ENCODE results near the gene CBFA2T2. TPM values are rescaled to one million over a fixed set of nuclear protein-coding genes. Genes with fewer than 3 reads are reported as not detected.

Gene CBFA2T2
- total RNA-seq, 1 donor from 2014 or later: 58.1 TPM

GRCh38 chr20:33650753-33651561, 161.1 kb downstream of the CBFA2T2 start:
- no peak overlapping the region for H3K4me3 Mint-ChIP-seq (ENCODE audit: low read depth)
- peaks cover 59% of the 10 kb centered on the region for H3K4me1 Mint-ChIP-seq (ENCODE audit: low read depth)
- H3K27me3 Mint-ChIP-seq: no peaks in the 10 kb centered on the region
- H3K27ac Mint-ChIP-seq: peak overlapping the region; percentile 86
- no peak for TF ChIP-seq CTCF (IDR thresholded peaks at IDR 0.05; ENCODE audit: unreplicated experiment)
- no peaks in the 10 kb centered on the region for H3K9me3 Mint-ChIP-seq (ENCODE audit: low read depth)
- DNase-seq (ENCODE audit: low spot score, unreplicated experiment): no peak
- peaks cover 5% of the 10 kb centered on the region for H3K36me3 Mint-ChIP-seq (ENCODE audit: insufficient read depth)

DNA sequence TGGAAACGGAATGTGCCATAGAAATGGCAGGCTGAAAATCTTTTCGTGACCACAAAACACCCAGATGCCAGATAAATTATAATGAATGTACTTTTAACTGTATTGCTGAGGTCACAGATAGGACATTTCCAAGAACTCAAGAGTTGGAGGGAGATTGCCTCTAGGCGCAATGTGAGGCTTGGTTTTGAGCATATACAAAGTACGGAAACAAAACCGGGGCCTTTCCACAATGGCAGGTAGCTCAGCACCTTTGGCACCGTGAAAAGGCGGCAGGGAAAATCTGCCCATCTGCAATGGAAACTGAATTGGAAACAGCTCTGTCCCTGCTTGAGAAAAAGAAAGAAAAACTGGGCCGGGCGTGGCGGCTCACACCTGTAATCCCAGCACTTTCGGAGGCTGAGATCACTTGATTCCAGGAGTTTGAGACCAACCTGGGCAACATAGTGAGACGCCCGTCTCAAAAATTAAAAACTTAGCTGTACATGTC, 161.7 kb downstream of the CBFA2T2 start:
- Mint-ChIP-seq H3K36me3 (ENCODE audit: insufficient read depth) (peaks cover 3% of the 10 kb centered on the region), H3K27me3 (no peaks in the 10 kb centered on the region), H3K9me3 (ENCODE audit: low read depth) (no peaks in the 10 kb centered on the region), H3K4me3 (ENCODE audit: low read depth) (no peak overlapping the region), H3K27ac (peak overlapping the region; percentile 86), H3K4me1 (ENCODE audit: low read depth) (peaks cover 59% of the 10 kb centered on the region)
- TF ChIP-seq CTCF (IDR thresholded peaks at IDR 0.05; ENCODE audit: unreplicated experiment): no peak
- DNase-seq (ENCODE audit: low spot score, unreplicated experiment): no peak

DNA sequence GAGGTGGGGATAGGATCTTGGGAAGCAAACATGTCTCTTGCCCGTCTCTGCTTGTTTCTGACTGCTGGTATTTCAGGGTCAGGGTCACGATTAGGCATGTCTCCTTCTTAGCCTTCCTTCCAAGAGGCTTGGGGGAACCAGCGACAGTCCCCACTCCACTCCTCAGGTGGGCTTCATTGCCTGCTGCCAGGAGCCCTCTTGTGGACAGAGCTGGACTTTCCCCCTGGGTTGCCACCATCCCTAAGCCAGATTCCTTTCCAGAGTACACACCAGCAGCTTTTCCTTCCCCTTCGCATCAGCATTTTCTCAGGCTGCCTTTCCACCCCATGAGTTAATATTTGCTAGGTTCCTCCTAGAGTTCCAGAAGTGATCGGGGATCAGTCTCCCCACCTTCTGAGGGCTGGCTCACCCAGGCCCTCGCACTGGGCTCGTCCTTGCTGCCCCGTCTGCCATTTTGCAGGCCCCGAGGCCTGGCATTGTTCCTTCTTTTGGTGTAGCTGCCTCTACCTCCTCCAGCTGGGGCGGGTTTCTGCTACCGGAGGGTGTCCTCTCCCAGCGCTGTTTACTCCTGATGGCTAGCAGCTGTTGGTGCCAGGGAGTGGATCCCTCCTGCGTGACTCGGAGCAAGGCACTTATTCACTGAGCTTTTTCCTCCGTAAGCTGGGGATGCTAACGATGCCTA, 163.5 kb downstream of the CBFA2T2 start:
- Mint-ChIP-seq H3K36me3 (ENCODE audit: insufficient read depth) (no peaks in the 10 kb centered on the region), H3K27me3 (no peaks in the 10 kb centered on the region), H3K4me1 (ENCODE audit: low read depth) (peaks cover 59% of the 10 kb centered on the region), H3K9me3 (ENCODE audit: low read depth) (no peaks in the 10 kb centered on the region), H3K4me3 (ENCODE audit: low read depth) (peak overlapping the region; percentile 12), H3K27ac (peak overlapping the region; percentile 93)
- TF ChIP-seq CTCF (IDR thresholded peaks at IDR 0.05; ENCODE audit: unreplicated experiment): peak; percentile 98
- peak; percentile 70 for DNase-seq (ENCODE audit: low spot score, unreplicated experiment)

GRCh38 chr20:33653900-33654596, 164.2 kb downstream of the CBFA2T2 start:
- Mint-ChIP-seq H3K9me3 (ENCODE audit: low read depth) (no peaks in the 10 kb centered on the region), H3K27me3 (no peaks in the 10 kb centered on the region), H3K36me3 (ENCODE audit: insufficient read depth) (peaks cover under 1% of the 10 kb centered on the region), H3K4me3 (ENCODE audit: low read depth) (peak overlapping the region; percentile 12), H3K27ac (peak overlapping the region; percentile 93), H3K4me1 (ENCODE audit: low read depth) (peaks cover 56% of the 10 kb centered on the region)
- no peak for TF ChIP-seq CTCF (IDR thresholded peaks at IDR 0.05; ENCODE audit: unreplicated experiment)
- DNase-seq (ENCODE audit: low spot score, unreplicated experiment): no peak

GRCh38 chr20:33654680-33655161, 164.8 kb downstream of the CBFA2T2 start:
- H3K9me3 Mint-ChIP-seq (ENCODE audit: low read depth): no peaks in the 10 kb centered on the region
- no peak for TF ChIP-seq CTCF (IDR thresholded peaks at IDR 0.05; ENCODE audit: unreplicated experiment)
- H3K4me3 Mint-ChIP-seq (ENCODE audit: low read depth): no peak overlapping the region
- H3K36me3 Mint-ChIP-seq (ENCODE audit: insufficient read depth): peaks cover 2% of the 10 kb centered on the region
- no peak for DNase-seq (ENCODE audit: low spot score, unreplicated experiment)
- peaks cover 49% of the 10 kb centered on the region for H3K4me1 Mint-ChIP-seq (ENCODE audit: low read depth)
- H3K27me3 Mint-ChIP-seq: no peaks in the 10 kb centered on the region
- H3K27ac Mint-ChIP-seq: peak overlapping the region; percentile 93
